ENCODE results near the gene UBE2O. TPM values are rescaled to one million over a fixed set of nuclear protein-coding genes. Genes with fewer than 3 reads are reported as not detected.

UBE2O gene
- total RNA-seq, 1 experiment from 2014 or later = 52.6 TPM

DNA sequence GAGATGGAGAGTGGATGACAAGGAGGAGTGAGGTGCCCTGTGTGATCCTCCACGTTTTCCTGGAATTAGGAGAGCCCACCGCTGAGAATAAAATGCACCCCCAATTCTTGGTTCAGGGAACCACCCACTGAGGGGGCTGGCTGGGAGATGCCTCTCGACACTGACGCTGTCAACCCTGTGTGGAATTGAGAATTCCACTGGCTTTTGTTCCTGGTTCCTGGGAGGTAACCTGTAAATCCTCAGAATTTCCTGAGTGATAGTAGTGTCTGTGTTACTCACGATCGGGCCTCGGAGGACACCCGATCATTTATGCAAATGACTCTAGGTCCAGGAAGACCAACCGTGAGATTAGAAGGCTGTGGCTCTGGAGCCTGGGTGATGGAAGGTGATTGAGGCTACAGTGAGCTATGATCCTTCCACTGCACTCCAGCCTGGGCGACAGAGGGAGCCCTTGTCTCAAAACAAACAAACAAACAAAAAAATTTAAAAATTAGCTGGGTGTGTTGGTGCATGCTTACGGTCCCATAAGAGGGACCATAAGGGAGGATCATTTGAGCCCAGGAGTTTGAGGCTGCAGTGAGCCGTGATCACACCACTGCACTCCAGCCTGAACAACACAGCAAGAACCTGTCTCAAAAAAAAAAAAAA is 87.6 kb downstream of the UBE2O start:
- H3T11ph ChIP-seq (ENCODE audit: low read length) = no peak overlapping the region
- H2AK5ac ChIP-seq (ENCODE audit: insufficient read length, low read length) = no peak overlapping the region
- no peaks in the 10 kb centered on the region for H3K9me3 ChIP-seq (ENCODE audit: control insufficient read depth, low read depth, low read length)
- H3K23me2 ChIP-seq (ENCODE audit: insufficient read length, low read depth, low read length, poor library complexity, severe bottlenecking) = no peaks in the 10 kb centered on the region
- no peak overlapping the region for H3K4ac ChIP-seq (ENCODE audit: low read depth, low read length)
- no peak overlapping the region for H2BK20ac ChIP-seq (ENCODE audit: low read depth, low read length, poor library complexity, severe bottlenecking)
- H3K79me2 ChIP-seq (ENCODE audit: insufficient read depth, low read length) = no peaks in the 10 kb centered on the region
- H2BK12ac ChIP-seq (ENCODE audit: insufficient read length, low read depth, low read length) = no peak overlapping the region
- Mint-ChIP-seq H3K4me1 (peaks cover 20 to 37% of the 10 kb centered on the region in 2 experiments), H3K27me3 (ENCODE audit: low read depth) (no peaks in the 10 kb centered on the region; the same call in 1 of the 2 replicates), H3K27ac (no peak overlapping the region), H3K36me3 (ENCODE audit: insufficient read depth in 1 of 3, low read depth in 3 of 3) (no peaks in the 10 kb centered on the region), H3K9me3 (no peaks in the 10 kb centered on the region; a peak in 1 of 5 replicates), H3K4me3 (no peak overlapping the region; a peak in 1 of 5 replicates)
- H4K91ac ChIP-seq (ENCODE audit: insufficient read length, low read depth, low read length) = no peak overlapping the region
- H3K18ac ChIP-seq (ENCODE audit: insufficient read length, low read depth, low read length) = no peak overlapping the region
- no peak overlapping the region for H3K4me2 ChIP-seq (ENCODE audit: insufficient read depth, insufficient read length, low read length)
- TF ChIP-seq, protein P1, sequence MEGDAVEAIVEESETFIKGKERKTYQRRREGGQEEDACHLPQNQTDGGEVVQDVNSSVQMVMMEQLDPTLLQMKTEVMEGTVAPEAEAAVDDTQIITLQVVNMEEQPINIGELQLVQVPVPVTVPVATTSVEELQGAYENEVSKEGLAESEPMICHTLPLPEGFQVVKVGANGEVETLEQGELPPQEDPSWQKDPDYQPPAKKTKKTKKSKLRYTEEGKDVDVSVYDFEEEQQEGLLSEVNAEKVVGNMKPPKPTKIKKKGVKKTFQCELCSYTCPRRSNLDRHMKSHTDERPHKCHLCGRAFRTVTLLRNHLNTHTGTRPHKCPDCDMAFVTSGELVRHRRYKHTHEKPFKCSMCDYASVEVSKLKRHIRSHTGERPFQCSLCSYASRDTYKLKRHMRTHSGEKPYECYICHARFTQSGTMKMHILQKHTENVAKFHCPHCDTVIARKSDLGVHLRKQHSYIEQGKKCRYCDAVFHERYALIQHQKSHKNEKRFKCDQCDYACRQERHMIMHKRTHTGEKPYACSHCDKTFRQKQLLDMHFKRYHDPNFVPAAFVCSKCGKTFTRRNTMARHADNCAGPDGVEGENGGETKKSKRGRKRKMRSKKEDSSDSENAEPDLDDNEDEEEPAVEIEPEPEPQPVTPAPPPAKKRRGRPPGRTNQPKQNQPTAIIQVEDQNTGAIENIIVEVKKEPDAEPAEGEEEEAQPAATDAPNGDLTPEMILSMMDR (conservative IDR thresholded peaks at IDR 0.05) = peak; percentile 58
- H2BK15ac ChIP-seq (ENCODE audit: low read depth, low read length) = no peak overlapping the region
- WGBS (ENCODE audit: extremely low coverage, insufficient read length, low lambda C conversion rate) = no CpG with 5 or more reads among the region's 12 CpGs
- no peaks in the 10 kb centered on the region for H3K27me3 ChIP-seq (ENCODE audit: insufficient read depth, low read length)
- H2BK120ac ChIP-seq (ENCODE audit: low read depth, low read length, poor library complexity, severe bottlenecking) = no peak overlapping the region
- H2BK5ac ChIP-seq (ENCODE audit: insufficient read length, low read length) = no peak overlapping the region
- no peak overlapping the region for H4K8ac ChIP-seq (replicated peaks; ENCODE audit: insufficient read length, low read depth, low read length)
- no peak overlapping the region for H4K5ac ChIP-seq (ENCODE audit: insufficient read length, low read depth, low read length)
- H3K79me1 ChIP-seq (ENCODE audit: insufficient read depth, low read depth, low read length, poor library complexity, severe bottlenecking) = no peaks in the 10 kb centered on the region
- H3K56ac ChIP-seq (ENCODE audit: insufficient read length, low read depth, low read length) = no peak overlapping the region
- no peak overlapping the region for H3K9ac ChIP-seq (ENCODE audit: extremely low read depth, insufficient read length, low read length)
- peaks cover 5% of the 10 kb centered on the region; the same call in 1 of the 2 replicates for H3K4me1 ChIP-seq (ENCODE audit: insufficient read depth, low read length)
- no peak overlapping the region for H3K14ac ChIP-seq (ENCODE audit: insufficient read depth, low read length)
- no peak overlapping the region for H2AFZ ChIP-seq (ENCODE audit: low read length)
- no peak overlapping the region for H3K27ac ChIP-seq (ENCODE audit: insufficient read length, low read depth, low read length)
- DNase-seq = peak; percentile 60
- H3K23ac ChIP-seq (ENCODE audit: insufficient read length, low read depth, low read length) = no peak overlapping the region
- H4K20me1 ChIP-seq (ENCODE audit: control insufficient read depth, insufficient read depth, insufficient read length) = no peaks in the 10 kb centered on the region
